NB4 (cell line): ENCODE data around the gene PAX2.

Source experiments
- CTCF ChIP-seq: IDR thresholded peaks from one replicate; pipeline ENCODE4 v1.5.1; 2012; ENCODE audit warnings: low read depth, low read length
- MAX ChIP-seq: IDR thresholded peaks from 2 replicates; pipeline ENCODE4 v1.6.1; 2011; ENCODE audit warnings: low read depth, low read length
- POLR2A ChIP-seq: IDR thresholded peaks from 2 replicates; pipeline ENCODE4 v1.6.1; 2011; ENCODE audit warnings: mild to moderate bottlenecking; ENCODE audit not compliant: insufficient read length; ENCODE audit errors: extremely low read depth

- TF ChIP-seq POLR2A: no peak
- TF ChIP-seq CTCF: no peak
- TF ChIP-seq MAX: no peak
These were observed 30.8 kb upstream of the PAX2 start for GRCh38 chr10:100714566-100714950.
